Activated CD4-positive, alpha-beta T cell treated with anti-CD3 and anti-CD28 coated beads for 4 hours (primary cell): ENCODE results near the gene ZNF592.
A peak's percentile ranks its signal among the peaks of the same experiment; 100 is the strongest.
"Not testable (repeated sequence)": the region's sequence is repeated elsewhere in the genome, so short reads cannot be mapped to it uniquely, and the experiment has no call there.

Experiments used
- DNase-seq, 2 donors: peaks; one replicate each; pipeline ENCODE4 v3.0.0-alpha.2; 2020

The ZNF592 gene, protein sequence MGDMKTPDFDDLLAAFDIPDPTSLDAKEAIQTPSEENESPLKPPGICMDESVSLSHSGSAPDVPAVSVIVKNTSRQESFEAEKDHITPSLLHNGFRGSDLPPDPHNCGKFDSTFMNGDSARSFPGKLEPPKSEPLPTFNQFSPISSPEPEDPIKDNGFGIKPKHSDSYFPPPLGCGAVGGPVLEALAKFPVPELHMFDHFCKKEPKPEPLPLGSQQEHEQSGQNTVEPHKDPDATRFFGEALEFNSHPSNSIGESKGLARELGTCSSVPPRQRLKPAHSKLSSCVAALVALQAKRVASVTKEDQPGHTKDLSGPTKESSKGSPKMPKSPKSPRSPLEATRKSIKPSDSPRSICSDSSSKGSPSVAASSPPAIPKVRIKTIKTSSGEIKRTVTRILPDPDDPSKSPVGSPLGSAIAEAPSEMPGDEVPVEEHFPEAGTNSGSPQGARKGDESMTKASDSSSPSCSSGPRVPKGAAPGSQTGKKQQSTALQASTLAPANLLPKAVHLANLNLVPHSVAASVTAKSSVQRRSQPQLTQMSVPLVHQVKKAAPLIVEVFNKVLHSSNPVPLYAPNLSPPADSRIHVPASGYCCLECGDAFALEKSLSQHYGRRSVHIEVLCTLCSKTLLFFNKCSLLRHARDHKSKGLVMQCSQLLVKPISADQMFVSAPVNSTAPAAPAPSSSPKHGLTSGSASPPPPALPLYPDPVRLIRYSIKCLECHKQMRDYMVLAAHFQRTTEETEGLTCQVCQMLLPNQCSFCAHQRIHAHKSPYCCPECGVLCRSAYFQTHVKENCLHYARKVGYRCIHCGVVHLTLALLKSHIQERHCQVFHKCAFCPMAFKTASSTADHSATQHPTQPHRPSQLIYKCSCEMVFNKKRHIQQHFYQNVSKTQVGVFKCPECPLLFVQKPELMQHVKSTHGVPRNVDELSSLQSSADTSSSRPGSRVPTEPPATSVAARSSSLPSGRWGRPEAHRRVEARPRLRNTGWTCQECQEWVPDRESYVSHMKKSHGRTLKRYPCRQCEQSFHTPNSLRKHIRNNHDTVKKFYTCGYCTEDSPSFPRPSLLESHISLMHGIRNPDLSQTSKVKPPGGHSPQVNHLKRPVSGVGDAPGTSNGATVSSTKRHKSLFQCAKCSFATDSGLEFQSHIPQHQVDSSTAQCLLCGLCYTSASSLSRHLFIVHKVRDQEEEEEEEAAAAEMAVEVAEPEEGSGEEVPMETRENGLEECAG (N-terminal part only)

DNA sequence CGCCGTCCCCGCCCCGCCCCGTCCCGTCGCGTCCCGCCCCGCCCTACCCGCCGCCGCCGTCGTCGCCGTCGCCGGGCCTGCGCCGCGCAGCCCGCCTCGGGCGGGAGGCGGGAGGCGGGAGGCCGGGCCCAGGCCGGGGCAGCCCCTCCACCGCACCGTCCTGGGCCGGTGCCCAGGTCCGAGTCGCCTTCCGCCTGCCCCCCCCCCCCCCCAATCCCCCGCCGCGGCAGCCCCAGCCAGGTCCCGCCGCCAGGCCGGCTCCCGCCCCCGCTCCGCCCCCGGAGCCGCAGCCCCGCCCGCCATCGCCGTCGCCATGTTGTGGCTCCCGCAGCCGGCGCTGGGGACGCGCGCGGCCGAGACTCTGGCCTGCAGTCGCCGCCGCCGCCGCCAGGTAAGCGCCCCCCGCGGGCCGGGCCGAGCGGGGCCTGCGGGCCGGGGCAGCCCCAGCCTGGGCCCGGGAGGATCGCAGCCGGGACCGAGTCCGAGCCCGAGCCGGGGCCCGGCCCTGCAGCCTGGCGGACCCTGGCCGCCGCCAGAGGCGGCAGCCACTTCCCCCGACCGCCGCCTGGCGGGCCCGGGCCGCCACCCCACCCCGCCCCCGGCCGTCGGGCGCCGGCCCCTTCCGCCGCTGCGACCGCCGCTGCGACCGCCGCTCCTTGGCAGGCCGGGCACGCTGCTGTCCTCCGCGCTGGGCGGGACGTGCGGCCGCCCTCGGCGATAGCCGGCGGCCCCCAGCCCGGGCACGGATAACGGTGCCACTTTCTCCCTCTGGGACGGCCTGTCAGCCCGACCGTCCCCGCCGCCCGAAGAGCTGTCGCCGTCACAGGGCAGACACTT, at the start of gene ZNF592:
TSS of gene ZNF592 (plus strand) at position 319 of the 837 bp plus-strand sequence. CDS start 34,084 bp downstream, outside the sequence.
- peak; percentile 78 to 81 for DNase-seq

DNA sequence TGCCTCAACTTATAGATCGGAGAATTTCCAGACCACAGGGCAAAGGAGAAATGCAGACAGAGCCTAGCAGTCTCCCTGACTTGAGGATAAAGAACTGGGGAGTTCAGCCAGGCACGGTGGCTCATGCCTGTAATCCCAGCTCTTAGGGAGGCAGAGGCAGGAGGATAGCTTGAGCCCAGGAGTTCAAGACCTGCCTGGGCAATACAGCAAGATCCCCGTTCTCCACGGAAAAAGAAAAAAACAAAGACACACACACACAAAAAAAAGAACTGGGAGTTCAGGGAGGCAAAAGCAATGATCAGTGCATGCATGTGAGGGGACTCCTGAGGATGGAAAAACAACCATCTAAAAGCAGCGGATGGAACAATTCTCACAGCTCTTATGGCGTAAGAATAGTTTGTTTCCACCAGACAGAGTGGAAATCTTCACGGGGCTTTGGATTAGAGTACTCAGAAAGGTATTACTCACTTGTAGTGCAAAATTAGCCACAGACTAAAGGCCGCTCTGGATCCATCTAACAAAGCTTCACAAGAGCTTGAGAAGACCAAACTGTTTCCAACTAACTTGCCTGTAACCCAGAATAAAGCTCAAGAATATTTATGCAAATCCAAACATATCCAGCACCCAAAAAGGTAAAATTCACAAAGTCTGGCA, 48.7 kb upstream of the ZNF592 start:
- DNase-seq = peak; percentile 7 to 22

- no peak for DNase-seq
Observed at GRCh38 chr15:84702961-84703482, 45.4 kb upstream of the ZNF592 start.

- no peak for DNase-seq
Observed at GRCh38 chr15:84703808-84704207, 44.6 kb upstream of the ZNF592 start.

GRCh38 chr15:84714372-84714771, 34.0 kb upstream of the ZNF592 start:
- DNase-seq = no peak

DNA sequence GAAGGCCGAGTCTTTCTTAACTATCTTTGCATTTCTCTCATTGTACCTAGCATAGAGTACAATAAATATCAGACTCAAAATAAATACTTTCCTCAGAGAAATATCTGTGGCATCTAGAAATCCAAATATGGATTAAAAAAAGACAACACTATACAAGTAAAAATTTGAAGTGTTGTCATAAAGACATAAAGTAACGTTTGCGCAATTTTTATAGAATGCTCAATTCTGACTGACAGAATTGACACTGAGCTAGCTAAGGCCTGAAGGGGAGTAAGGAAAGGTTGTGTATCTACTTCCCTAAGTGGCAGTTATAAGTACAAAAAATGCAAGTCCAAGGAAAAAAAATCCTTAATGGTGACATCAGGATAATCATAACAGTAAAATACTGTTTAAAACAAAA, 33.6 kb upstream of the ZNF592 start:
- DNase-seq = no peak

GRCh38 chr15:84715441-84716035, 32.9 kb upstream of the ZNF592 start:
- DNase-seq = peak; percentile 34 to 45

DNA sequence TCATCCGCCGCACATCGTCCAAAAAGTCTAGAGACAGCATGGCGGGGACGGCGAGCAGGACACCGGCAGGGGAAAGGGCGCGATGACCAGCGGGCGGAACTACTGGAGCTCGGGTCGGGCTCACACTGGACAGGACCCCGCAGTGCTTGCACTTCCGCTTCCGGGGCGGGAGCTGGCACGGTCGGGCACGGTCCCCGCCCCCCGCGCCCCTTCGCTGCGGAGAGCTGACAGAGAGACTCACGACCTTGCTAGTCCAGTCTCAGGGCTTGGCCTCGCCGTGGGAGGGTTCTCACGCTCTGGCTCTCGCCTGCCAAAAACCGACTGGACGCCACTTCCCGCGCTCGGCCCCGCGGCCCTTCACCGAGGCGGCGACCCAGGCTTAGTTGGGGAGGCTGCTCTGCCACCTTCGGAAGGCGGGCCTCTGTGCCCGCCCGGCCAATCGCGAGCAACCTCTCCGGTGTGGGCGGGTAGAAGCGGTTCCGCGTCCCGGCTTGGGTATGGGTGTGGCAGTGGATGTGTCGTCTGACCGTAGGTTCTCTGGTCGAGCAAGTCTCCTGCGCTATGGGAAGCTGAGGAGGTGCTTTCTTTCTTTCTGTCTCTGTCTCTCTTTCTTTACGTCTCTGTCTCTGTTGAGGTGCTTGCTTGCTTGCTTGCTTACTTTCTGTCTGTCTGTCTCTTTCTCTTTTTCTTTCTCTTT, 32.2 kb upstream of the ZNF592 start, which contains the start of gene SEC11A:
TSS of gene SEC11A (minus strand) at position 104 of the 697 bp plus-strand sequence. CDS start at position 40, 64 bp downstream.
- peak; percentile 87 for DNase-seq

DNA sequence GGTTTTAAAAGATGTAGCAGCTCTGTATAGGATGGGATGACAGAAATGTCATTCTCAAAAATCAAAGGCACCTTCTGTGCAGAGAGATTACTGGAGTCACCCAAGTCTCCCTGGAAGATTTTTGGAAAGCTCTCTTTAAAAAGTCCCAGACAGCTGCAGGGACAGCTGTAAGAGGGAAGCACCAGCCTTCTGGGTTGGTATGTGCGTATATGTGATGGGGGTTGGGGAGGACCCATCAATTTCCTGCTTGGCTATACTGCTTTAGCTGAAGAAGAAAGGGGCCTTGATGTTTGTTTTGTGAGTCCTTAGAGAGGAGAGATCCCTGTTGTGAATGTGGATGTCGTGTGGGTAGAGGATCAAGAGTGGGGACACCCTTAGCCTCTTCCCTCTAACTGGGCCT, 27.0 kb upstream of the ZNF592 start:
- DNase-seq = no peak

- no peak for DNase-seq
Observed at GRCh38 chr15:84722628-84723027, 25.8 kb upstream of the ZNF592 start.

DNA sequence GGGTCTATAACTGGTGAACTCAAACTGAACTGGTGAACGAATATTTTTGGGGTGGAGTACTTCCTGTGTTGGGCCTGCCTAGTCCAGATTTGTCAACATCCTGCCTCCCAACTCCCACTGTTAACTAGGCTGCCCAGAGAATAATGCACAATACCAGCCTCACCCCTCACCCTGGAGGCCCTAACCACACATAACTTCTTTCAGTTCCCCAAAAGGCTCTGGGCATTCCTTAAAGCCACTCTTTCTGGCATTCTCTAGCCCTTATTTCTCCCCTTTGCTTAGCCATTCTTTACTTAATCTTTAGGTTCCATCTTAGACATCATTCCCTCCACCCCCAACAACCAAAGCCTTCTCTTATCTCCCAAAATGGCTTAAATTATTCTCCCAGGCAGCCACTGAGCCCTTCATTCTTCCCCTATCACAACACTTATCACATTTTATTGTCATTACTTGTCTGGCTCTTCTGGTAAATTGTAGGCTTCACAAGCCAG, 23.3 kb upstream of the ZNF592 start:
- no peak for DNase-seq

DNA sequence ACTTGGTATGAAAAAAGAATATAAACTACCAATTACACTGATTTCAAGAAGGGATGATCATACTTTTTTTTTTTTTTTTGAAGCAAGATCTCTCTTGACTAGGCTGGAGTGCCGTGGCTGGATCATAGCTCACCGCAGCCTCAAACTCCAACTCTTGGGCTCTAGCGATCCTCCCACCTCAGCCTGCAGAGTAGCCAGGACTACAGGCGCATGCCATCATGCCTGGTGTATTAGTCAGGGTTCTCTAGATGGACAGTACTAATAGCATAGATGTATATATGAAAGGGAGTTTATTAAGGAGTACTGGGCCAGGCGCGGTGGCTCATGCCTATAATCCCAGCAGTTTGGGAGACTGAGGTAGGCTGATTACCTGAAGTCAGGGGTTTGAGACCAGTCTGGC, 21.0 kb upstream of the ZNF592 start:
- no peak for DNase-seq

- DNase-seq = no peak
Observed at GRCh38 chr15:84731774-84732173, 16.6 kb upstream of the ZNF592 start.

DNA sequence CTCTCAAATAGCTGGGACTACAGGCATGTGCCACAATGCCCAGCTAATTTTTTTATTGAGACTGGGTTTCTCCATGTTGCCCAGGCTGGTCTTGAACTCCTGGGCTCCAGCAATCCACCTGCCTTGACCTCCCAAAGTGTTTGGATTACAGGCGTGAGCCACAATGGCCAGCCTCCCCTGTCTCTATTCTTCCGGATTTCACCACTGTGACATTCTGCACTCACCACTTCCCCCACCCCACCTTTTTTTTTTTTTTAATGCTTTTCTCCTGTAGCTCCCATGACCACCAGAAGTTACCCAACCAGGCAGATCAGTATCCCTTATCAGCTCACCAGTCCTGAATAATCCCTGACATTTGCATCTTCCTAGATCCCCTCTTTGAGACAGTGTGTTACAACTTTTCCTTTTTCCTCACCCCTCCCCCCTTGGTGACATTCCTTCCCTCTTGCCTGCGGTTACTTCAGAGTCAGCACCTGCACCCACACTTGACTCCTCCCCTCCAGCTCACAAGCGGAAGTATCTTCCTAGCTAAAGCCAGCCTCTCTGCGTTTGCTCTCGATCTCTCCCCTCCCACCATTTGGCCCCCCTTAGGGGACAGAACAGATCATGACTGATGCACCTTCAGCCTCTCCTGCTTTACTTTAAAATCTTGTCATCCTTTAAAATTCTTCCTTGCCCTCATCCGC, 13.5 kb upstream of the ZNF592 start:
- DNase-seq = peak; percentile 66 to 68

DNA sequence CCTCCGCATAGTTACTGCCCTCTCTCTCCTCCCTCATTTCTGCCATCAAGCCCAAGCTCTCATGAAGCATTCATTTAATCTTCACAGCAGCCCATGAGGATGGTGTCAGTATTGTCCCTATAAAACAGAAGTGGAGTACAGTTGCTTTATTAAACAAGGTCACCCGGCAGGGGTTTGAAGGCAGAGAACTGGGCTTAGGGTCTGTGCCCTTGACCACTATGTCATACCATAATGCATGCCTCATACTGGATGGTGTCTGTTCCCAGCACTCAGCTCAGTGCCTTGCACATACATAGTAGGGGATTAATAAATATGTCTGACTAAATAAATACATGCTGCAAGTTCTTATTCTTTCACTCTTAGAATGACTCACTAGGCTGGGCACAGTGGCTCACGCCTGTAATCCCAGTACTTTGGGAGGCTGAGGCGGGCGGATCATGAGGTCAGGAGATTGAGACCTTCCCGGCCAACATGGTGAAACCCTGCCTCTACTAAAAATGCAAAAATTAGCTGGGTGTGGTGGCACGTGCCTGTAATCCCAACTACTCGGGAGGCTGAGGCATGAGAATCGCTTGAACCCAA, 12.8 kb upstream of the ZNF592 start:
- DNase-seq = not testable (repeated sequence)

DNA sequence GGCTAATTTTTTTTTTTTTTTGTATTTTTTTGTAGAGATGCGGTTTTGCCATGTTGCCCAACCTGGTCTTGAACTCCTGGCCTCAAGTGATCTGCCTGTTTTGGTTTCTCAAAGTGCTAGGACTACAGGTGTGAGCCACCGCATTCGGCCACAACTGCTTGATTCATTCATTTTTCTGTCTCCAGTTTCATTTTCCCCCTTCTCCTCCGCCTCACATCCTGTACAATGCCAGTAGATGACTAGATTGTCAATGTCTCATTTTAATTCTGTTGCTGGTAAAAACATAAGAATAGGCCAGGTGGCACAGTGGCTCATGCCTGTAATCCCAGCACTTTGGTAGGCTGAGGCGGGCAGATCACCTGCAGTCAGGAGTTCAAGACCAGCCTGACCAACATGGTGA, 12.0 kb upstream of the ZNF592 start:
- DNase-seq = peak; percentile 56 to 60

GRCh38 chr15:84737005-84737404, 11.4 kb upstream of the ZNF592 start:
- DNase-seq = no peak

GRCh38 chr15:84740691-84741090, 7.7 kb upstream of the ZNF592 start:
- DNase-seq = no peak

GRCh38 chr15:84741121-84741520, 7.3 kb upstream of the ZNF592 start:
- no peak for DNase-seq
